ENCODE data around the gene LRRC28. TPM values are rescaled to one million over a fixed set of nuclear protein-coding genes. Genes with fewer than 3 reads are reported as not detected.

Gene LRRC28
- total RNA-seq, 2 experiments from 2014 or later, result 12.5 to 14.4 TPM

GRCh38 chr15:99385865-99386264 lies 134.6 kb downstream of the LRRC28 start:
- intact Hi-C loops (cut with DNase I, micrococcal nuclease), result no loop called here

GRCh38 chr15:99386391-99386790 lies 135.1 kb downstream of the LRRC28 start:
- intact Hi-C loops (cut with DNase I, micrococcal nuclease), result no loop called here
- H3K27ac Mint-ChIP-seq, result peak overlapping the region; percentile 64
- no peak for TF ChIP-seq CTCF (IDR thresholded peaks at IDR 0.05)
- POLR2A ChIA-PET, result interaction anchor here (0.7 kb wide), 1 partner anchor 11 kb away, joined by 3 read pairs; no protein-coding TSS in a partner anchor
- no peaks in the 10 kb centered on the region for H3K27me3 Mint-ChIP-seq
- H3K4me3 Mint-ChIP-seq, result peak overlapping the region; percentile 36
- no peak overlapping the region for H3K4me3 ChIP-seq (ENCODE audit: low read length)
- peaks cover 33% of the 10 kb centered on the region for H3K4me1 Mint-ChIP-seq (ENCODE audit: low read depth)
- H3K4me1 ChIP-seq (ENCODE audit: insufficient read depth, low read length), result peaks cover 17% of the 10 kb centered on the region
- H3K27ac ChIP-seq (ENCODE audit: low read depth in 1 of 2, low read length in 2 of 2), result no peak overlapping the region
- no peak for DNase-seq
- no peaks in the 10 kb centered on the region for H3K36me3 ChIP-seq (ENCODE audit: insufficient read depth, low read length)
- H3K9me3 Mint-ChIP-seq, result no peaks in the 10 kb centered on the region
- ATAC-seq (ENCODE audit: poor library complexity), result no peak
- no peaks in the 10 kb centered on the region for H3K27me3 ChIP-seq (ENCODE audit: control insufficient read depth in 1 of 2, insufficient read depth in 2 of 2, low read length in 2 of 2)
- H3K36me3 Mint-ChIP-seq (ENCODE audit: low read depth), result peaks cover 5% of the 10 kb centered on the region
- H3K9me3 ChIP-seq (ENCODE audit: control insufficient read depth in 1 of 2, insufficient read depth in 1 of 2, low read length in 2 of 2), result peaks cover 4 to 7% of the 10 kb centered on the region in 2 experiments
- CTCF ChIA-PET, result no interaction called here

More at GRCh38 chr15:99385865-99386264, 134.6 kb downstream of the LRRC28 start:
- no peak overlapping the region for H3K4me3 ChIP-seq (ENCODE audit: low read length)
- DNase-seq (peak in 1 of 14 experiments; percentile 19), ATAC-seq (ENCODE audit: poor library complexity) (no peak)
- Mint-ChIP-seq H3K9me3 (no peaks in the 10 kb centered on the region), H3K4me1 (ENCODE audit: low read depth) (peaks cover 33% of the 10 kb centered on the region), H3K27me3 (no peaks in the 10 kb centered on the region), H3K36me3 (ENCODE audit: low read depth) (peaks cover 5% of the 10 kb centered on the region), H3K27ac (peak overlapping the region; percentile 64), H3K4me3 (peak overlapping the region; percentile 36)
- no peaks in the 10 kb centered on the region for H3K27me3 ChIP-seq (ENCODE audit: control insufficient read depth in 1 of 2, insufficient read depth in 2 of 2, low read length in 2 of 2)
- POLR2A ChIA-PET, result interaction anchor here (1.0 kb wide), 1 partner anchor 318 kb away, joined by 3 read pairs; no protein-coding TSS in a partner anchor
- CTCF ChIA-PET, result no interaction called here
- H3K36me3 ChIP-seq (ENCODE audit: insufficient read depth, low read length), result no peaks in the 10 kb centered on the region
- H3K27ac ChIP-seq (ENCODE audit: low read depth in 1 of 2, low read length in 2 of 2), result no peak overlapping the region
- H3K4me1 ChIP-seq (ENCODE audit: insufficient read depth, low read length), result peaks cover 17% of the 10 kb centered on the region
- TF ChIP-seq CTCF (IDR thresholded peaks at IDR 0.05), result no peak
- peaks cover 0 to 4% of the 10 kb centered on the region in 2 experiments for H3K9me3 ChIP-seq (ENCODE audit: control insufficient read depth in 1 of 2, insufficient read depth in 1 of 2, low read length in 2 of 2)

DNA sequence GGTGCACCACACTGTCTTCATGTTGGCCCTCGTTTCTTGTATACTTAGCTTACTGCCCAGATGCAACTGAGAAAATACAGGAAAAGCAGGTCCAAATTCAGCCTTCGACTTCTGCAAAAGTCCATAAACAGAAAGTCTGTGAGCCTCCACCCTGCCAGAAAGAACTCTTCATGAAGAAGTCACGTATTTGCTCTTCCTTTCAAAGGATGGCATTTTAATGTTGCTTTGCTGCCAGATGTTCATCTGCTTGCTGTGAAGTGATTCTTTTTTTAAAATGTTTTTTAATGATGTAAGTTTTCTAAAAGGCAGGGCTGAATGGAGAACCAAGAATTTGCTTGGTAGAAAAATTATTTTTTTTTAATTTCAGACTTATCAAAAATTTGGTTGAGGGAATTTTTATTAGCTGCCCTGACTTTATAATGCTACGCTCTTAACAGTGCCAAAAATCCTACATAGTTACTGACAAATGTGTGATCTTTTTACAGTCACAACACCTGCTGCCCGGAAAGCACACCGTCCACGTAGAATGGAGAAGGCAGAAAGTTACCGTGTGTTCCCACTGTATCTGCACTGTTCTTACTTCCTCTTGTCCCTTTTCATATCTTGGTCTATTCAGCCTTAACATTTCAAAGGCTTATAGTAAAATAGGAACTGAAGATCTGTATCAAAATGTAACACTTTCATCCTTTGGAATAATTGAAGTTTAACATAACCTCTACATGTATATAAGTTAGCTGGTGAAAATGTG lies 136.3 kb downstream of the LRRC28 start:
- CTCF ChIA-PET, result no interaction called here
- Mint-ChIP-seq H3K4me1 (ENCODE audit: low read depth) (peaks cover 33% of the 10 kb centered on the region), H3K4me3 (peak overlapping the region; percentile 35), H3K9me3 (peaks cover 5% of the 10 kb centered on the region), H3K36me3 (ENCODE audit: low read depth) (peaks cover 5% of the 10 kb centered on the region), H3K27ac (no peak overlapping the region), H3K27me3 (no peaks in the 10 kb centered on the region)
- Histone ChIP-seq H3K4me1 (ENCODE audit: insufficient read depth, low read length) (peaks cover 17% of the 10 kb centered on the region), H3K4me3 (ENCODE audit: low read length) (no peak overlapping the region), H3K27me3 (ENCODE audit: control insufficient read depth in 1 of 2, insufficient read depth in 2 of 2, low read length in 2 of 2) (no peaks in the 10 kb centered on the region), H3K36me3 (ENCODE audit: insufficient read depth, low read length) (no peaks in the 10 kb centered on the region), H3K27ac (ENCODE audit: low read depth in 1 of 2, low read length in 2 of 2) (no peak overlapping the region), H3K9me3 (ENCODE audit: control insufficient read depth in 1 of 2, insufficient read depth in 1 of 2, low read length in 2 of 2) (peaks cover 3 to 16% of the 10 kb centered on the region in 2 experiments)
- DNase-seq (no peak), ATAC-seq (ENCODE audit: poor library complexity) (no peak)
- intact Hi-C loops (cut with DNase I, micrococcal nuclease), result no loop called here
- no peak for TF ChIP-seq CTCF (IDR thresholded peaks at IDR 0.05)
- POLR2A ChIA-PET, result interaction anchor here (0.7 kb wide), 1 partner anchor 10 kb away, joined by 3 read pairs; no protein-coding TSS in a partner anchor
